ENCODE data around the gene BCL11A. TPM values are rescaled to one million over a fixed set of nuclear protein-coding genes. Genes with fewer than 3 reads are reported as not detected.

BCL11A gene
- total RNA-seq, 1 donor from 2014 or later = 4.4 TPM

GRCh38 chr2:60406192-60406591, 147.3 kb downstream of the BCL11A start:
- TF ChIP-seq, protein P1, sequence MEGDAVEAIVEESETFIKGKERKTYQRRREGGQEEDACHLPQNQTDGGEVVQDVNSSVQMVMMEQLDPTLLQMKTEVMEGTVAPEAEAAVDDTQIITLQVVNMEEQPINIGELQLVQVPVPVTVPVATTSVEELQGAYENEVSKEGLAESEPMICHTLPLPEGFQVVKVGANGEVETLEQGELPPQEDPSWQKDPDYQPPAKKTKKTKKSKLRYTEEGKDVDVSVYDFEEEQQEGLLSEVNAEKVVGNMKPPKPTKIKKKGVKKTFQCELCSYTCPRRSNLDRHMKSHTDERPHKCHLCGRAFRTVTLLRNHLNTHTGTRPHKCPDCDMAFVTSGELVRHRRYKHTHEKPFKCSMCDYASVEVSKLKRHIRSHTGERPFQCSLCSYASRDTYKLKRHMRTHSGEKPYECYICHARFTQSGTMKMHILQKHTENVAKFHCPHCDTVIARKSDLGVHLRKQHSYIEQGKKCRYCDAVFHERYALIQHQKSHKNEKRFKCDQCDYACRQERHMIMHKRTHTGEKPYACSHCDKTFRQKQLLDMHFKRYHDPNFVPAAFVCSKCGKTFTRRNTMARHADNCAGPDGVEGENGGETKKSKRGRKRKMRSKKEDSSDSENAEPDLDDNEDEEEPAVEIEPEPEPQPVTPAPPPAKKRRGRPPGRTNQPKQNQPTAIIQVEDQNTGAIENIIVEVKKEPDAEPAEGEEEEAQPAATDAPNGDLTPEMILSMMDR (conservative IDR thresholded peaks at IDR 0.05; ENCODE audit: low read depth, low read length) = no peak
- no peak overlapping the region for H3K4me3 ChIP-seq (ENCODE audit: low read depth, low read length)
- DNase-seq (ENCODE audit: low read depth) = no peak

- no peak for DNase-seq (ENCODE audit: low read depth)
- TF ChIP-seq, protein P1 (conservative IDR thresholded peaks at IDR 0.05; ENCODE audit: low read depth, low read length) = no peak
- H3K4me3 ChIP-seq (ENCODE audit: low read depth, low read length) = no peak overlapping the region
These were observed 148.1 kb downstream of the BCL11A start for GRCh38 chr2:60405271-60405919.

Other genes starting within 250 kb of the BCL11A start
- gene PAPOLG, start 202.6 kb upstream of the BCL11A start, total RNA-seq = 9.1 and 12.6 TPM in 2 replicates

All from epithelial cell of proximal tubule (primary cell).